Pulmonary artery endothelial cell (primary cell): ENCODE measurements around the gene KLHDC1. TPM values are rescaled to one million over a fixed set of nuclear protein-coding genes. Genes with fewer than 3 reads are reported as not detected.
"Not testable (repeated sequence)": the region's sequence is repeated elsewhere in the genome, so short reads cannot be mapped to it uniquely, and the experiment has no call there.

ENCODE experiments used
- DNase-seq: peaks from one replicate; pipeline ENCODE4 v3.0.0-alpha.2; 2011; ENCODE audit warnings: low read depth, low spot score
- total RNA-seq: library from RNA; depleted of rRNA; stranded (reverse); fragments of >200 nt; gene quantifications from 2 replicates; pipeline ENCODE4 v1.2.3, GENCODE V29; 2014

KLHDC1 gene
- total RNA-seq, 1 donor from 2014 or later, result 2.0 TPM

DNA sequence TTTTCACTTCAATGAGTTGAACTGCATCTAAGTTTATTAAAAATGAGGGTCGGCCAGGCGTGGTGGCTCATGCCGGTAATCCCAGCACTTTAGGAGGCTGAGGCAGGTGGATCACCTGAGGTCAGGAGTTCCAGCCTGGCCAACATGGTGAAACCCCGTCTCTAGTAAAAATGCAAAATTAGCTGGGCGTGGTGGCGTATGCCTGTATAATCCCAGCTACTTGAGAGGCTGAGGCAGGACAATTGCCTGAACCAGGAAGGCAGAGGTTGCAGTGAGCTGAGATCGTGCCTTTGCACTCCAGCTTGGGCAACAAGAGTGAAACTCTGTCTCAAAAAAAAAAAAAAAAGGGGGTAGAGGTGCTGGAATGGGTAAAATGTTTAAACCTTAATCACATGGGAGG is 88.1 kb downstream of the KLHDC1 start:
- DNase-seq, result not testable (repeated sequence)

DNA sequence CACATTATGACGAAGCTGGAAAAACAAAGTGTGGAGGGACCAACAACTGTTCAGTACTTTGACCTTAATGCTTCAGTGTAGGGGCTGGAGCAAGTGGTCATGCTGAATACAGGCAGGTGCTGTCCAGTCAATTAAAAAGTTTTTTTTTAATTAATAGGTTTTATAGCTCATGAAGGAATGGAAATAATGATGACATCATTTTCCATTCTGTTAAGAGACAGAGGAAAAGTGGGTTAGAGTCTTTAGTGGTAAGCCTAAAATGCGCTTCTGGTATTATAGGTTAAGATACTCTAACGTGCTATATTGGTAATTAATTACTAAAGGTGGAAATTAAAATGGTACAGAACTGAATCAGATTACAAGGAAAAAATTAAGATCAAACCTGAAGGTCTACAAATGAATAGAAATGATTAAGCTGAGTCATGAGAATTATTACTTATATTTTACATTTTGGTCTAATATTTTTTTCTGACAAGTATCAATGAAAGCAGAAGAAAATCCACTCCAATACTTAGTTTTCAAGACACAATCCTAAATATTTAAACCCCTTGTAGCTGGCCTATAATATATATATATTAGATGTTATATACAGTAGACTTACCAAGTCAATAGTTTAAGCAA is 90.6 kb downstream of the KLHDC1 start:
- no peak for DNase-seq

DNA sequence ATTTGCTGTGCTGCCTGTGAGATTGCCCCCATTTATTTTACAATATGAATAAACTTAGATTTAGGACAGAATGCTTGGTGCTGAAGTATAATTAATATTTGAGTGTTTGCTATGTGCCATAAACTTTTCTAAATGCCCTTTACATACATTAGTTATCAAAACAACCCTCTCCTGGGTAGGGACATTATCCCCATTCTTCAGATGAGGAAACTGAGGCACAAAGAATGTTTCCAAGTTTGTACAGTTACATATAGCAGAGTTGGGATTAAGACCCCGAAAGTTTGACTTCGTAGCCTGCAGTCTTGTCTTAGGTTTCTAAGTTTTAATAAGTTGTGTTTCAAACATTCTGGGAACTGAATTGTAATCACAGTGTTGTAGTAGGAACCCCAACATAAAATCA is 93.4 kb downstream of the KLHDC1 start:
- DNase-seq, result no peak

DNA sequence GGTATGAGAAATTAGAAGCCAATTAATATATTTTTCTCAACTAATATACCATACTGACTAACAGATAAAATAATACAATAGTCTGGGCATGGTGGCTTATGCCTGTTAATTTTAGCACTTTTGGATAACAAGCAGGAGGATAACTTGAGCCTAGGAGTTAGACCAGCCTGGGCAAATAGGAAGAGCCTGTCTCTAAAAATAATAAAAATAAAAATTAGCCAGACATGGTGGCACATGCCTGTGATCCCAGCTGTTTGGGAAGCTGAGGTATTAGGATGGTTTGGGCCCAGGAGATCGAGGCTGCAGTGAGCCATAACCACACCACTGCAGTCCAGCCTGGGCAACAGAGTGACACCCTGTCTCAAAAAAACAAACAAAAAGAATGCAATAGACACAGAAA is 99.7 kb downstream of the KLHDC1 start:
- DNase-seq, result no peak

DNA sequence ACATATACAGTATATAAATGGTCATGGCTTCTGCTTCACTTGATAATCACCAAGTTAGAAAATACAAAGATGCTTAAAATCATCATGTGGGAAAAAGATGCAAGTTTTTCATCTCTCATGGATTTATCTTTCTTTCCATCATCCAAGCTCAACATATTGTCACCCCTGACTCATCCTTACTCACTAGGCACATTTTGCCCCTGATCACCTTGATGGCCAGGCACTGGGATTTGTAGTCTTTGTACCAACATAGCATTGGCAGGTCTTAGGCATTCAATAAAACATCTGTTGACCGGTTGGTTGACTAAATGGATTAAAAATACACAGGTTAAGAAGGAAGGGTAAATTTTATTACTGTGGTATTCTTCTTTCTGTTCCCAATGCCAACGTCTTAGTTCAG is 103.1 kb downstream of the KLHDC1 start:
- no peak for DNase-seq

Other genes starting within 250 kb of the KLHDC1 start
- gene RPS29, start 106.7 kb upstream of the KLHDC1 start, total RNA-seq, result 490 and 1,766 TPM in 2 replicates
- 36.1 and 46.7 TPM in 2 replicates for gene LRR1, start 94.2 kb upstream of the KLHDC1 start, total RNA-seq
- gene RPL36AL, start 72.5 kb upstream of the KLHDC1 start, total RNA-seq, result 352 and 392 TPM in 2 replicates
- 105 and 127 TPM in 2 replicates for gene MGAT2, start 72.3 kb upstream of the KLHDC1 start, total RNA-seq
- 10.2 TPM in 2 replicates for gene DNAAF2, start 57.9 kb upstream of the KLHDC1 start, total RNA-seq
- gene POLE2, start 4.9 kb upstream of the KLHDC1 start, total RNA-seq, result 14.8 and 18.2 TPM in 2 replicates
- gene KLHDC2, start 75.0 kb downstream of the KLHDC1 start, total RNA-seq, result 65.6 and 75.8 TPM in 2 replicates
- gene NEMF, start 159.7 kb downstream of the KLHDC1 start, total RNA-seq, result 46.1 and 67.0 TPM in 2 replicates
- 86.0 and 110 TPM in 2 replicates for gene ARF6, start 200.0 kb downstream of the KLHDC1 start, total RNA-seq